Mesendoderm (in vitro differentiated cells): Measurements from ENCODE around the gene ANKZF1.
A peak's percentile ranks its signal among the peaks of the same experiment; 100 is the strongest.

Source experiments
- DNase-seq: peaks from one replicate; pipeline ENCODE4 v3.0.0; 2013
- H2AK5ac ChIP-seq: 2 replicates; pipeline ENCODE4 v1.6.1; 2013; ENCODE audit warnings: low read length, inconsistent platforms
- H2BK120ac ChIP-seq: 2 replicates; pipeline ENCODE4 v1.6.1; 2013; ENCODE audit warnings: low read depth, mild to moderate bottlenecking, low read length, moderate library complexity, mixed read lengths
- H2BK15ac ChIP-seq: replicated peaks from 2 replicates; pipeline ENCODE4 v1.6.1; 2013; ENCODE audit warnings: low read depth, mild to moderate bottlenecking, moderate library complexity
- H2BK5ac ChIP-seq: 2 replicates; pipeline ENCODE4 v1.6.1; 2013; ENCODE audit warnings: low read length, inconsistent platforms
- H3K18ac ChIP-seq: 2 replicates; pipeline ENCODE4 v1.6.1; 2013; ENCODE audit warnings: mild to moderate bottlenecking, low read length, mixed read lengths
- H3K23ac ChIP-seq: one replicate; pipeline ENCODE4 v1.6.1; 2013; ENCODE audit warnings: low read length
- H3K27ac ChIP-seq: 2 replicates; pipeline ENCODE4 v1.5.1; 2013; ENCODE audit warnings: low read depth, mild to moderate bottlenecking, inconsistent platforms, low read length, moderate library complexity
- H3K27me3 ChIP-seq: 2 replicates; pipeline ENCODE4 v1.6.1; 2013; ENCODE audit warnings: low read length, control low read depth, mild to moderate bottlenecking, inconsistent platforms; ENCODE audit not compliant: insufficient read depth, poor library complexity
- H3K36me3 ChIP-seq: 2 replicates; pipeline ENCODE4 v1.6.1; 2013; ENCODE audit warnings: low read length, inconsistent platforms; ENCODE audit not compliant: control insufficient read depth, insufficient read depth
- H3K4ac ChIP-seq: one replicate; pipeline ENCODE4 v1.6.1; 2013; ENCODE audit warnings: low read depth, mild to moderate bottlenecking, low read length, moderate library complexity
- H3K4me1 ChIP-seq: 2 replicates; pipeline ENCODE4 v1.6.1; 2013; ENCODE audit warnings: low read depth, low read length, inconsistent platforms; ENCODE audit not compliant: control insufficient read depth
- H3K4me2 ChIP-seq: 2 replicates; pipeline ENCODE4 v1.6.1; 2013; ENCODE audit warnings: low read length
- H3K4me3 ChIP-seq: 2 replicates; pipeline ENCODE4 v1.5.1; 2013; ENCODE audit warnings: mild to moderate bottlenecking, low read length
- H3K56ac ChIP-seq: one replicate; pipeline ENCODE4 v1.6.1; 2013; ENCODE audit warnings: low read length
- H3K79me1 ChIP-seq: 2 replicates; pipeline ENCODE4 v1.6.1; 2013; ENCODE audit warnings: low read length, inconsistent platforms
- H3K79me2 ChIP-seq: 2 replicates; pipeline ENCODE4 v1.6.1; 2013; ENCODE audit warnings: mild to moderate bottlenecking, low read length; ENCODE audit not compliant: control insufficient read depth, insufficient read depth
- H3K9ac ChIP-seq: 2 replicates; pipeline ENCODE4 v1.6.1; 2013; ENCODE audit warnings: low read length, inconsistent platforms
- H4K5ac ChIP-seq: one replicate; pipeline ENCODE4 v1.6.1; 2013; ENCODE audit warnings: low read length
- H4K8ac ChIP-seq: one replicate; pipeline ENCODE4 v1.6.1; 2013; ENCODE audit warnings: low read depth, mild to moderate bottlenecking, control low read depth, low read length, moderate library complexity
- WGBS: extraction: QIAGEN DNeasy Blood & Tissue Kit; methylation state at CpG from one replicate; pipeline ENCODE4 v1.1.7; 2013; ENCODE audit warnings: low lambda C conversion rate, missing lambda C conversion rate; ENCODE audit not compliant: insufficient coverage; ENCODE audit errors: extremely low coverage; 5-methylcytosine and 5-hydroxymethylcytosine counted together

ANKZF1 gene

GRCh38 chr2:219219784-219220532 is 9.6 kb upstream of the ANKZF1 start:
- Histone ChIP-seq H3K9ac (peak overlapping the region; percentile 22), H3K4me2 (no peak overlapping the region), H2BK15ac (no peak overlapping the region), H2BK120ac (no peak overlapping the region), H3K4me3 (no peak overlapping the region), H3K56ac (peak overlapping the region; percentile 39), H3K36me3 (peaks cover 1% of the 10 kb centered on the region), H3K27me3 (no peaks in the 10 kb centered on the region), H3K4me1 (peaks cover 2% of the 10 kb centered on the region), H3K79me2 (no peaks in the 10 kb centered on the region), H3K18ac (no peak overlapping the region), H3K27ac (no peak overlapping the region), H2AK5ac (no peak overlapping the region), H4K5ac (no peak overlapping the region), H2BK5ac (no peak overlapping the region), H3K23ac (no peak overlapping the region), H4K8ac (no peak overlapping the region), H3K4ac (no peak overlapping the region), H3K79me1 (peaks cover 6% of the 10 kb centered on the region)
- WGBS = no CpG with 5 or more reads among the region's 18 CpGs
- no peak for DNase-seq

GRCh38 chr2:219220652-219221402 is 8.8 kb upstream of the ANKZF1 start:
- Histone ChIP-seq H2BK5ac (no peak overlapping the region), H3K79me2 (no peaks in the 10 kb centered on the region), H4K8ac (no peak overlapping the region), H4K5ac (no peak overlapping the region), H2AK5ac (no peak overlapping the region), H3K27ac (no peak overlapping the region), H3K36me3 (peaks cover 1% of the 10 kb centered on the region), H2BK120ac (no peak overlapping the region), H3K18ac (no peak overlapping the region), H3K23ac (no peak overlapping the region), H3K4me3 (no peak overlapping the region), H3K4me1 (peaks cover 2% of the 10 kb centered on the region), H2BK15ac (no peak overlapping the region), H3K9ac (no peak overlapping the region), H3K4ac (no peak overlapping the region), H3K56ac (no peak overlapping the region), H3K4me2 (no peak overlapping the region), H3K79me1 (peaks cover 6% of the 10 kb centered on the region), H3K27me3 (no peaks in the 10 kb centered on the region)
- no peak for DNase-seq
- no CpG with 5 or more reads among the region's 19 CpGs for WGBS

GRCh38 chr2:219221957-219222518 is 7.6 kb upstream of the ANKZF1 start:
- WGBS = no CpG with 5 or more reads among the region's 16 CpGs
- H2AK5ac ChIP-seq = no peak overlapping the region
- no peak overlapping the region for H3K9ac ChIP-seq
- no peak overlapping the region for H3K56ac ChIP-seq
- H2BK15ac ChIP-seq = no peak overlapping the region
- no peak overlapping the region for H2BK120ac ChIP-seq
- no peaks in the 10 kb centered on the region for H3K4me1 ChIP-seq
- no peak overlapping the region for H3K4ac ChIP-seq
- H3K23ac ChIP-seq = no peak overlapping the region
- H4K8ac ChIP-seq = no peak overlapping the region
- H4K5ac ChIP-seq = no peak overlapping the region
- no peak overlapping the region for H2BK5ac ChIP-seq
- H3K27ac ChIP-seq = no peak overlapping the region
- H3K18ac ChIP-seq = no peak overlapping the region
- H3K4me3 ChIP-seq = no peak overlapping the region
- H3K79me1 ChIP-seq = no peaks in the 10 kb centered on the region
- H3K27me3 ChIP-seq = no peaks in the 10 kb centered on the region
- H3K4me2 ChIP-seq = no peak overlapping the region
- DNase-seq = no peak
- no peaks in the 10 kb centered on the region for H3K79me2 ChIP-seq
- peaks cover 1% of the 10 kb centered on the region for H3K36me3 ChIP-seq

- Histone ChIP-seq H2BK120ac (no peak overlapping the region), H2BK15ac (no peak overlapping the region), H2BK5ac (no peak overlapping the region), H3K4me2 (no peak overlapping the region), H3K18ac (no peak overlapping the region), H3K56ac (no peak overlapping the region), H3K9ac (no peak overlapping the region), H3K4me3 (no peak overlapping the region), H3K4me1 (peaks cover 4% of the 10 kb centered on the region), H3K36me3 (peaks cover 1% of the 10 kb centered on the region), H3K4ac (no peak overlapping the region), H3K79me1 (peaks cover 10% of the 10 kb centered on the region), H3K27ac (no peak overlapping the region), H4K8ac (no peak overlapping the region), H4K5ac (no peak overlapping the region), H3K79me2 (peaks cover 6% of the 10 kb centered on the region), H3K23ac (no peak overlapping the region), H2AK5ac (no peak overlapping the region), H3K27me3 (no peaks in the 10 kb centered on the region)
- DNase-seq = no peak
- WGBS = no CpG with 5 or more reads among the region's 31 CpGs
These were observed 5.6 kb upstream of the ANKZF1 start for GRCh38 chr2:219223831-219224610.

- Histone ChIP-seq H3K23ac (no peak overlapping the region), H3K27ac (no peak overlapping the region), H3K36me3 (peaks cover 1% of the 10 kb centered on the region), H3K56ac (no peak overlapping the region), H3K79me1 (peaks cover 10% of the 10 kb centered on the region), H4K5ac (no peak overlapping the region), H3K4ac (no peak overlapping the region), H3K27me3 (no peaks in the 10 kb centered on the region), H2BK5ac (no peak overlapping the region), H3K9ac (no peak overlapping the region), H4K8ac (no peak overlapping the region), H2BK15ac (no peak overlapping the region), H2BK120ac (no peak overlapping the region), H3K18ac (no peak overlapping the region), H3K4me1 (peaks cover 4% of the 10 kb centered on the region), H2AK5ac (no peak overlapping the region), H3K4me2 (no peak overlapping the region), H3K4me3 (no peak overlapping the region), H3K79me2 (peaks cover 6% of the 10 kb centered on the region)
- WGBS = no CpG with 5 or more reads among the region's 3 CpGs
- no peak for DNase-seq
These were observed 4.3 kb upstream of the ANKZF1 start for GRCh38 chr2:219225350-219225749.
